GM18519 (cell line): ENCODE measurements around the gene DCP2.
A peak's percentile ranks its signal among the peaks of the same experiment; 100 is the strongest.

Source experiments
- ATAC-seq: cut with Tn5 transposase; IDR thresholded peaks from one replicate; pipeline ENCODE4 v1.9.1; 2021; ENCODE audit warnings: mild to moderate bottlenecking, moderate library complexity; ENCODE audit not compliant: unreplicated experiment, low FRiP score

The DCP2 gene

DNA sequence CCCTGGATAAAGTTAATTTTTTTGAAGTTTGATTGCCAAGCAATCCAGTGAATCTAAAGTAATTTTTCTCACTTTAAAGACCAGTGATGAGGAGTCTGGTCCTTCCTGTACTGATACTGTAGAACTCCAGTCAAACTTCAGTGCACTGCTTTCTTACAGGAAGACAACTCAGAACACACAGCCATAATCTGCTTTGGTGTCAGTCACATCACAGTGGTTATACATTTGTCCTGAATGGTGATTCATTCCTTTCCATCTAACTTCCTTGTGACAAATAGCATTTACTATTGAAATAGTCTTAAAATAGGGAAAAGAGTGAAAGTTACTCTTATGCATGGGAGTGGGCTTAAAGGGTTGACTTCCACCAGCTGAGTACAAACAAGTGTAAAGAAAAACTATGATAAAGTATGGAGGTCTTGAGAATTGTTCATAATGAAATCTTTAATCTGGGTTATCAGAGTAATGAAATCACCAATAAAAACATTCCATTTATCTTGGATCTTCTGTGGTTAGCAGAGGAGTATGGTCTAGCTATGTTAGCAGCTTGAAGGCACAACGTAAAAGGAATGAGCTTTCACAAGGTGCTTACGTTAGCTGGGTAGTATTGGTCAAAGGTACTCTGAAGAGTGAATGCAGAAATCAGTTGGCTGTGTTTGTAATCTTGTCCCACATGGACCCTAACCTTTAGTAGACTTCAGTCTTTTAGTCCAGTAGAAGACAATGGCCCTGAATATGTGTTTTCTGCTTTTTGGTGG lies 41.5 kb downstream of the DCP2 start:
- no peak for ATAC-seq

DNA sequence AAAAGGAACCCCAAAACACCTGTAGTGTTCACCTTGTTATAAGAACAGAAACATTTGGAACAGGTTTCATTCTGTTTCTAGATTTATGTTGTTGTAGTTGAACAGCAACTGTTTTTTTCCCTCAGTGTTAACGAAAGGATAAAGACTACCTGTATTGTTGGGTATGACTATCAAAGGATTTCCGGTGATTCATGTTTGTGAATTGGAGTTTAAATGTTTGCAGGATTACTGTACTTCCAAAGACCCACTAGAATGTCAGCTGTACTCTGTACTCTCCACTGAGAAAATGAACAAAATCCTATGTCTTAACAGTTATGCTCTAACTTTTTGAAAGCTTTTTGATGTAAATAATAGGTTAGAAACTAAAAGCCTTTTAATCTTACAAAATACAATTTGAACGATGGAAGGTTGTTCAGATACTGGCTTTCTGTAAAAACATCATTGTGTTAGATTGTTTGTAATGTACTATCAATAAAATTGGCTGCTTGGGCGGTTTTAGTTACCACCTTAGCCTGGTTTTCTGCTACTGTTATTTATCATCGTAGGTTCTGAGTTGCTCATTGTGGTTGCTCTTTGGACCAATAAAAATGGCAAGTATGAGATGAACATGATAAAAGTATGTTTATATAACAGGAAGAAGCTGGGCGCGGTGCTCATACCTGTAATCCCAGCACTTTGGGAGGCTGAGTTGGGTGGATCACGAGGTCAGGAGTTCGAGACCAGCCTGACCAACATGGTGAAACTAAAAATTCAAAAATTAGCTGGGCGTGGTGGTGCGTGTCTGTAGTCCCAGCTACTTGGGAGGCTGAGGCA lies 44.1 kb downstream of the DCP2 start:
- no peak for ATAC-seq

DNA sequence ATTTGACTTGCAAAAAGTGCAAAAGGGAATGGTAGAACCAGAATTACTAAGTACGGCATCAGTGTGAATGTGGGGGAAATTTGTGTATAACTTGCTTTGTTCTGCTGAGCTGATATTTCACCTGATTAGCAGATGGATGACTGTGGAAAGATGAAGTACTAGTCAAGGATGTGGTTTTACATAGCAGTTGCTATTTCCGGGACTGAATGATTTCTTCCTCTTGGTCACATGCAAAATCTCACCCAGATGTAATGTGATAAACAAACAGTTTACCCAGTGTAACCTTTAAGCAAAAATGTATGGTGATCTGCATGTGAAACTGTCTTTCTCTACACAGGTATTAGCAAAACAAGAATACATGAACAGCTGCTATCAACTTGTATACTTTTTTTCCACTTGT lies 46.1 kb downstream of the DCP2 start:
- peak; percentile 79 for ATAC-seq

DNA sequence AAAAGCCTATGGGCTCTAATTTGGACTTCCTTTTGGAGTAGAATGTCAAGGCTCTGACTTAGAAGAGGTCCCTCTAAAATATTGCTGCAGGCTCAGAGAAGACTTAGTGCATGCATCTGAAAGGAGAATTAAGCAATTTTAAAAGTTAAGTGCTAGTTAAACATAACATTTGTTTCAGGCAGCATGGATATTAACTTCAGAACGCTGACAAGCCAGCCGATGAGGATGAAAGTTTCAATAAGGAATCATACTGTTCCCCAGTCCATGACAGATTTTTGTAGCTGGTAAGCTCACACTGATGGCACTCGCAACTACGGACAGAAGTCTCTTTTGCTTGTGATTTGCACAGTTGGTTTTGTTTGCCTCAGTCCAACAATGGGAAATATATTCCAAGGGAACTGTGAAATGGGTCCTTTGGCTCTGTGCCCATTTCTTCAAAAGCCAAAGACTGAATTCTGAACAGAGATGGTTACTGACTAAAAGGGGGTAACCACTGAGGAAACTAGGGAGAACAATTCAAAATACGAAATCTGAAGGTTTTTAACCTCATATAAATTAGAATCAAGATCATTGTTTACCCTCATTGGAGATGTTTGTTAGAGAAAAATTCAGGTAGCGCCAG lies 47.6 kb downstream of the DCP2 start:
- ATAC-seq: no peak

DNA sequence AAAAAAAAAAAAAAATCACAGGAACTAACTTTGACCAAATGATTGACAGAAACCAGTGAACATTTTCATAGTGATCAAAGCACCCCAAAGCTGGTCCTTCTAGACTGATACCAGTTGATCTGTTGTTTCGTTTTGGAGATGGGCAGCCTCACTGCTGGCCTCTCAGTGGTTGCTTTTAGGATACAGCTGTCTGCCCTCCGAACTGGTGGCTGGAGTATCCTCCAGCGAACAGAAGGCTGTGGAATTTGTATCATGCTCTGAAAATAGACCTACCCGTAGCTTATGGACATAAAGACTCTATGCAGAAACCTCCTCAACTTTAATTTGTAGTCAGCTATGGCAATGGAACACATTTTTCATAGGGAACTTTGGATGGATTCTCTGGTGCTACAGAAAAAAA lies 49.0 kb downstream of the DCP2 start:
- ATAC-seq: no peak

DNA sequence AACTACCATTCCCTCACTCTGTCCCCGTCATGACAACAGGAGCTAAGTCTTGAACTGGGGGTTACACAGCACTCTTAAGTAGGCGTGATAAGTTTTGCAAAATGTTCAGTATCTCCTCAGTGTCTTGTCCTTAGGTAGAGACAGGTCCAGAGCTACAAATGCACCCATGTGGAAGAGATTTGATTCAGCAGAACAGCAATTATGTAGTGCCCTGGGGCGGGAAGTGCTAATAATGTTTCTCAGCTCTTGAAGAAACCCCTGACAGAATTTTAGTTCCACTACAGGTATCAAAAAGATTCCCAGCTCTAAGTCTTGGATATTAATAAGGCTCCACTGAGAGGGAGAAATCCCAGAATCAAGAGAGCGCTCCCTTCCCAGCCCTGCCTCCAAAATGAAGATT lies 49.6 kb downstream of the DCP2 start:
- ATAC-seq: no peak

DNA sequence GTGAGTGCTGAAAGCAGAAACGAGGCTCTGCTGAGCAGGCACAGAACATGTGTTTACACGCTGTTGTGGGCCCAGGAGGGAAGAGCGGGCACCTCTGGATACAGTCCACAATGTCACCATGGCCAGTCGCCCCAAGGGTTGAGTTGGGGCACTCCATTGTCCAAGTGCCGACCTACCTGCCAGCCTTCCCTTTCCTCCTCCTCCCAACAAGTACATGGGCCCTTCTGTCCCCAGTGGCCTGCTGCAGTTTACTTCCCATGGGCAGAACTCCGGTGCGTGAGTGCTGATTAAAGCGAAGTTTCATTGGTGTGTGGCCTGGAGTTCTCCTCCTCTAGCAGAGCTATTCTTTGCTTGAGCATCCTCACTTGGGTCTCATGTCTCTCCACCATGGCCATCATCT lies 50.4 kb downstream of the DCP2 start:
- ATAC-seq: no peak

DNA sequence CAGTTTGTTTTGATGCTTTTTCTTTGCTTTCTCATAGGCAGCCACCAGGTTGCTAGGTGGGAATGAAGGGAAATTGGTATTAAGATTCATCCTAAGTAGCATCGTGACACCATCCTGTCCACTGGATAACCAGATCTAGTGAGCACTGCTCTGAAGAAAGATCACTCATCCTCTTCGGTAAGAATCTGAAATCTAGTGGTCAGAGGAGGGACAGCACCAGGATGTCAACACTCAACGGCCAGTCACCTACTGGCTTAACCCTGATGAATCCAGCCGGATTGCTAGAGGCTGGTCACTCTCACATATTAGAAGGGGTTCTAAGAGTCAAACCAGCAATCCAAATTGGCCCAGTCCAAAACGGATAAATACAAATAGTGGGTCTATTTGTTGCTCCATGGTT lies 50.8 kb downstream of the DCP2 start:
- no peak for ATAC-seq

DNA sequence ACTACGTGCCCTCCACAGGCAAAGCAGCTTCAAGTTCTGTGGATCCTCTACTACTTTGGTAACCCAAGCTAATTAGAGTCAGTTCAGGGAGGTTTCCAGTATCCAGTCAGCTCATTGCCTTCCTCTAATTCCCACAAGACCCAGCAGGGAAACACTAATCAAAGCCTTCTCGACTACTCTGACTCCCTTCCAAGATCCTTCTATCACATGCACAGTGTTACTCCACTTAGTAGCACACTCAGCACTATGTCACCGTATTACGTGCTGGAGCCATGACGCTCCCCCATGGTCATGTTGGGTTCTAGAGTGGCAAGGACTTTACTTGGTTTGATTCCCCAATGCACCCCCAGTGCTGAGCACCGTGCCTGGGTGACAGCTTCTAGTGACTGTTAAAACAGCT lies 53.0 kb downstream of the DCP2 start:
- no peak for ATAC-seq

DNA sequence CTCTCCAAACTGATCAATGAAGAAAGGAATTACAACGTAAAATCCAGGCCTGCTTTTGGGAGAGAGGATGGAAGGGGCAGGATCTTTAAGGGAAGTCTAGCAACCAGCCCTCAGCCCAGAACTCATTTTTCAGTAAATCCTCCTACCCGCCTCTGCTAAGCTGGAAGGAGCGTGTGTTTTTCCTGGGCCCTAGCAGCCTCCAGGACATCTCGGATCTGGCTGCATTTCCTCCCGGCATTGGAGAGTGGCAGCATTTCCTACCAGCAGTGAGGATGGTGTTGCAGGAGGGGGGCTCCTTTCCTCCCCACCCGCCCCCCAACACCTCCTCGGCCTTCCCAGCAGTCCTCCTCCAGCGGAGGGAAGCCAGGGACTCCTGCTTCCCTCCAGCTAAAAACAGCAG lies 54.5 kb downstream of the DCP2 start:
- no peak for ATAC-seq

DNA sequence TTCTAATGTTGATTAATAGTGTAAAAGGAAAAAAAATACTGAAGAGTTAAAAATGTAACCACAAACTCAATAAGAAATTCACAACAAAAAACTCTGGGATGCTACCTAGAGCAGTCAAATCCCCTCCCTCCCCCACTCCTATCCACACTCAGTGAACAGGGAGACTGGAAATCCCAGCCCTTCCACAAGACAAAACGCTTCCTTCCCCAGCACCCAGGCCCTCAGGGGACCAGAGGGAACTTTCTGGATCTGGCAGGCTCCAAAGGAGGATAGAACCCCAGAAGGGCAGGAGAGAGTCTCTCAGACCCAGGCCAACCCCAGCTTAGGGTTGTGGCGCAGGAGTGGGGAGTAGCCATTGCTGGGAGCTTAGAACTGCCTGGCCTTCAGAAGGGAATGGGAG lies 55.0 kb downstream of the DCP2 start:
- ATAC-seq: no peak

DNA sequence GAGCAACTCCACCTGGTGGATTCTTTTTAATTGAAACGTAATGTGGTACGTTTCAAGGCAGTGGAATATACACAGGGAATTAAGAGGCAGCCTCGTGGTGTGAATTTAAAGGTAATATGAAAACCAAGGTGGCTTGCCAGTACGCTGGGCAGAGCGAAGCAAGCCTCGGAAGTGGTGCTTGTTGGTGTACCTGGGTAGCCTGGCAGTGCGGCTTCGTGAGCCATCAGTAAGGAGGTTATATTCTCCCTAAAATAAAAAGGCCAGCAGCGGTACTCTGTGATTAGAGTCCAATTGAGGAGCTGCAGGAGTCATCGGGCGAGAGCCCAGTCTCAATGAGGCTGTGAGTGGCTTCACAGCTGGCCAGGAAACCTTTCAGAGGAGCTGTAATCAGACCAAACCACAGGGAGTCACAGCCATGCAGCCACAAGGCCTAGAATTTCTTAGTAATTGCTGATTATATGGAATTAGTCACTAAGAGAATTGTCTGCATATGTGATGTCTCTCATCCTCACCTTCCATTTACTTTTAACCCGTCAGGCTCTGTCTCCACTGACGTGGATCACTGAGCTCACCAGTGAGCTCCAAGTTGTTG lies 57.7 kb downstream of the DCP2 start:
- ATAC-seq: no peak

DNA sequence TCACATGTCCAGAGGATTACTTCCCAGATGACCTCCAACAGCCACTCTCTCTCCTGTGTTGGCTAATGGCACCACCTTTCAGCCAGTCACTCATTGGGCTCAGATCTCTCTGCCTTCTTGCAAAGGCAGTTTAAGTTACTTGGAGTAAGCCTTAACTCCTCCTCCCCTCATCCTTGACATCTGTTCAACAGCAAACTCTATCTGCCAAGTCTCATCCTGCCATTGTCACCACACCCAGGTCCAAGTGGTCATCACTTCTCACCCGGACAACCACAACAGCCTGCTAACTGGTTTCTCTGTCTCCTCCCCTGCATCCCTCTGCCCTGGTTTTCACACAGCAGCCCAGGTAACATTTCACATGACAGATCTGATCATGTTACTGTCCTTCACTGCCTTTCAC lies 58.5 kb downstream of the DCP2 start:
- no peak for ATAC-seq

DNA sequence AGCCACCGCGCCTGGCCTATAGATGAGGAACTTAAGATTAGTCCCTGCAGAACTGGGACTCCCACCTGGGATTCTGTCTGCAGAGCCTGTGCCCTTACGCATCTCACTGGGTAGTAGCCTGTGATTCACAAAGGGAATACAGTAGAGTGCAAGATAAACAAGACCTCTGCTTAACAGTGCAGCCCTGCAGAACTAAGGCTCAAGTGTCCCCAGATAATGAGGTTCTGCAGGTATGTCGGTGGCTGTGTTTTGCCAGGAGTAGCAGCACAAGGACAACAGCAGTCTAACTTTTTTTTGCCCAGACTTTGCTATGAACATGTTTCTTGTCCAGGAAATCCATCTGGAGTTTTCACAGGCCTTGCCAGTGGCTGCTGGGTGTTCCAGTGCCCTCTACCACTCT lies 59.7 kb downstream of the DCP2 start:
- ATAC-seq: no peak

DNA sequence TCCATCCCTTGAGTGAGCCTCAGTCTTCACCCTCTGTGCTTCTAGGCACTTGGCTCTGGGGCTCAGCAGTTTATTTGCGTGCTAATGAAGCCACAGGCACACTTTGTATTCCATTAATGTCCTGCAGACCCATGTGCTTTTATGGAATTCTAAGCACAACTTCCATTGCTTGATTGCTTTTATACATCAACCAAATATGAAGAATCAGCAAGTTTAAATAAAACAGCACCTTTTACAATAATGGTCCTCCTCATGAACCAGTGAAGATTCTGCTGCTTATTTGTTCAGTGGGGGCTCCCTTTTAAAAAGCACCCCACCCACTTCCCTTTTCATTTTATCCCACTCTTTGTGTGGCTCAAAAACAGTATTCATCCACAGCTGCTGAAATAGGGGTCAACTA lies 60.2 kb downstream of the DCP2 start:
- no peak for ATAC-seq

DNA sequence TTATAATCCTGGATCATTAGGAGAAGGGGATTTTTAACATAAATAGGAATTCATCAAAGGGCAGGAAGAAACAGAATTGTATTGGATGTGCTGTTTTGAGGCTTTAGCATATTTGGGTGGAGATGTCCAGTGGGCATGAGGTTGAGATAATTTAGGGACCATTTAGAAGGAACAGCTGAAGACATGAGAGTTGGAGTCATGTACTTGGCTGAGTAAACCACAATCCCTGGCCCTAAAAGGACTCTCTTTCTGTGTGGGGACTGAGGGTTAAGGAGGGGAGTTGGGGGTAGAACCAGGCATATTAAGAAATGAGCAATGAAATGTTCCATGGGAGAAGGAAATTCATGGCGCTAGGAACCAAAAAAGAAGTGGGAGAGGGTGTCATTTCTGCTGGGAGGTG lies 61.5 kb downstream of the DCP2 start:
- no peak for ATAC-seq

DNA sequence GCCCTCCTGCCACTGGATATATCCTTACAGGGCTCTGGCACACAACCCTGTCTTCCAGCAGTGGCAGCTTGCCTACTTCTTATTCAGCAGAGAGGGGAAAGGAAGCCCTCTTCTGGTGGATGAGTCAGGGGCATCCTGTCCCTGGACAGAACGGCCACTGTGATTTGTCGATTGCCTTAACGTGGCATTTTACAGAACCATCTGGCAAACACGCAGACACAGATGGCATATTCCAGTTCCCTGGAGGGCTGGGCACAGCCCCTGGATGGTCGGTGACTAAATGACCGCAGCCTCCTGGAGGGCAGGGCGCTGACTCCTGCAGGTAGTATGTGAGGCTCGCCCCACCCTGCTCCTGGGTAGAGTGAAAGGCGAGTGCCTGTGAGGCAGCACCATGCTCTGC lies 62.1 kb downstream of the DCP2 start:
- ATAC-seq: no peak

DNA sequence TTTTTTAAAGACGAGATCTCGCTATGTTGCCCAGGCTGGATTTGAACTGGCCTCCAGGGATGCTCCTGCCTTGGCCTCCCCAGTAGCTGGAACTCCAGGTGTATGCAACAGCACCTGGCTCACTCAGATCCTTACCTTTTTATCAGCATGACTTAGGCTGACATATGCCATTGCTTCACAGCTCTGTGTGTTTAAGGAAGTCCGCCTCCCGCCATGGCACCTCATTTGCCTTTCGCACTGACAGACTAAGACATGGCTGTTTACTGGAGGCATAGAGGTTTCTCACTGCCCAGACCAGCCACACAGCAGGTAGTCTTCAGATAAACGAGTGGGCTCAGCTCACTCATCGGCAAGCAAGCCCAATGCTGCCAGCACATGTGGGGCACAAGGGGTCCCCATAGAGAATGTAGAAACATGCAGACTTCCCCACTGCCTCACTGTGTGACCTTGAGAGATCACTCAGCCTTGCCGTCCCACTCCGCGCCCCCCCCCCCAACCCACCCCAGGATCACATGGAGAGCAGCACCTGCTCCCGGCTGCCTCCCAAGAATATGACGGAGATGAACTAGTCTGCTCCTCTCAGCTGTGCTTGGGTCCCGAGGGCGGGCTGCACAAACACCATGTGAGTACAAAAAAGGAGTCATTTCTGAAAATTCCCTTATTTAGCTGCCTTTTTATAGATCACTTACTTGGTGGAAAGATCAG lies 62.8 kb downstream of the DCP2 start:
- no peak for ATAC-seq

DNA sequence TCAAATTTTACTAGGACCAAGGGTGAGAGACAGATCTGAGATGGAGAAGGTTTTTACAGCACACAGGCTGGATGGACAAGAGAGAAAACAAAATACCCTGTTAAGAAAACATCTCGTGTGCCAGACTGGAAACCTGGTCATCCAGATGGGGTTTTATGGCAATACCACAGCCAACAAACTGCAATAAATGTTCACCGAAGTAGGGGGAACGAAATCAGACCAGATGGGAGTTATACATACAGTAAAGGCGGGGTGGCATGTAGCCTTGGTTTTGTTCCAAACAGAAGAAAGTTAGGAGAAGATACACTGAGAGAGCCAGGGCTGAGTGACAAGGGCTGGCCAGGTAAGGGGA lies 63.3 kb downstream of the DCP2 start:
- no peak for ATAC-seq

DNA sequence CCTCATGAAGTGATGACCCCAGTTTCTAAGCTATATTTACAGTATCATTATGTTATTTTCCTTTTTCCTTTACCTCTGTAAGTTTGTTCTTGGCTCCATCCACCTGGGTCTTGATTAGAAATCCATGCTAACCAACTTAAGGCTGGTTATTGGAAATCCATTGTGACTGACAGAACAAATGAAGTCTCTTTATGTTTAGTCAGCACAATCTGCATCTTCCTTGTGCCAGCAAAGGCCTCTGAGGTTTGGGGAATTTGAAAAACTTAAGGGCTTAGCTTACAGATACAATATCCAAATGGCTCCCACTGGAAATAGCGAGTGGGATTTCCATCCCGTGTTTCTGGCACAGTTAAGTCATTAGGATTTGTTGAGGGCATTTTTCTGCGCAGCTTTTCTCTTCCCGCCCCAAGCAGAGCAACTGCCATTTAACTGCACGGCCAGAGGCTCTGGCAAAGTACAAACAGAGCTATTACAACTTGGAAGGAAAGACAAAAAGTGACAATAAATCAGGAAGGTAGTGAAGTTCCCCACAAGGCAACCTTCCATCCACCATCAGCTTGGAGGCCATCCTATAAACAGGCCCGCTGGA lies 64.2 kb downstream of the DCP2 start:
- no peak for ATAC-seq
